T-helper 17 cell (primary cell): ENCODE measurements around the gene CAD. TPM values are rescaled to one million over a fixed set of nuclear protein-coding genes. Genes with fewer than 3 reads are reported as not detected.

Experiments
- ATAC-seq: fragments of 150-1000 bp; cut with Tn5 transposase; 2 replicates; pipeline ENCODE4 v1.10.0; 2021; ENCODE audit warnings: mild to moderate bottlenecking, moderate library complexity
- DNase-seq, 3 donors: peaks; one replicate each; pipeline versions ENCODE4 v3.0.0 to v3.0.0-alpha.2; 2020 to 2021
- H3K9me3 ChIP-seq: one replicate; pipeline ENCODE4 v1.7.0; 2013; ENCODE audit warnings: low read length, mild to moderate bottlenecking; ENCODE audit not compliant: control insufficient read depth, poor library complexity, severe bottlenecking
- H3K27ac Mint-ChIP-seq: one replicate; pipeline ENCODE4 v1.8.0; 2022; ENCODE audit warnings: mild to moderate bottlenecking, moderate library complexity, mixed read lengths
- H3K27me3 Mint-ChIP-seq: one replicate; pipeline ENCODE4 v1.8.0; 2022; ENCODE audit warnings: mixed read lengths
- H3K36me3 Mint-ChIP-seq: one replicate; pipeline ENCODE4 v1.8.0; 2022; ENCODE audit warnings: low read depth, mixed read lengths
- H3K4me1 Mint-ChIP-seq: one replicate; pipeline ENCODE4 v1.8.0; 2022; ENCODE audit warnings: mild to moderate bottlenecking, mixed read lengths
- H3K4me3 Mint-ChIP-seq: one replicate; pipeline ENCODE4 v1.8.0; 2022; ENCODE audit warnings: mild to moderate bottlenecking, moderate library complexity, mixed read lengths
- total RNA-seq, 4 donors: library from RNA in 2 of 4; stranded (reverse) in 2 of 4; gene quantifications; one replicate each; pipeline ENCODE4 v1.2.3 and lab custom pipeline; 2022 to 2026

Gene CAD
- total RNA-seq, 2 donors from 2014 or later, result 27.2 to 30.0 TPM

GRCh38 chr2:27222407-27222806 is 5.2 kb downstream of the CAD start:
- Mint-ChIP-seq H3K27me3 (no peaks in the 10 kb centered on the region), H3K36me3 (peaks cover 8% of the 10 kb centered on the region), H3K4me1 (peaks cover 17% of the 10 kb centered on the region), H3K4me3 (no peak overlapping the region), H3K27ac (no peak overlapping the region)
- ATAC-seq (no peak), DNase-seq (no peak)
- no peaks in the 10 kb centered on the region for H3K9me3 ChIP-seq

GRCh38 chr2:27223416-27223815 is 6.2 kb downstream of the CAD start:
- no peaks in the 10 kb centered on the region for H3K9me3 ChIP-seq
- Mint-ChIP-seq H3K4me1 (peaks cover 9% of the 10 kb centered on the region), H3K4me3 (no peak overlapping the region), H3K27ac (no peak overlapping the region), H3K36me3 (peaks cover 8% of the 10 kb centered on the region), H3K27me3 (no peaks in the 10 kb centered on the region)
- DNase-seq (no peak), ATAC-seq (no peak)

GRCh38 chr2:27225526-27225925 is 8.4 kb downstream of the CAD start:
- no peaks in the 10 kb centered on the region for H3K9me3 ChIP-seq
- DNase-seq, result no peak
- Mint-ChIP-seq H3K36me3 (peaks cover 8% of the 10 kb centered on the region), H3K4me3 (no peak overlapping the region), H3K27me3 (no peaks in the 10 kb centered on the region), H3K4me1 (peaks cover 2% of the 10 kb centered on the region), H3K27ac (peak overlapping the region; percentile 9)
- ATAC-seq, result no peak

- H3K27ac Mint-ChIP-seq, result no peak overlapping the region
- H3K4me1 Mint-ChIP-seq, result peaks cover 2% of the 10 kb centered on the region
- no peak for DNase-seq
- no peak for ATAC-seq
- no peak overlapping the region for H3K4me3 Mint-ChIP-seq
- no peaks in the 10 kb centered on the region for H3K9me3 ChIP-seq
- H3K27me3 Mint-ChIP-seq, result no peaks in the 10 kb centered on the region
- H3K36me3 Mint-ChIP-seq, result peaks cover 8% of the 10 kb centered on the region
Observed at GRCh38 chr2:27227501-27227900, 10.3 kb downstream of the CAD start.

GRCh38 chr2:27231921-27232320 is 14.8 kb downstream of the CAD start:
- no peak overlapping the region for H3K27ac Mint-ChIP-seq
- H3K9me3 ChIP-seq, result no peaks in the 10 kb centered on the region
- H3K4me3 Mint-ChIP-seq, result no peak overlapping the region
- no peak for DNase-seq
- peaks cover 2% of the 10 kb centered on the region for H3K4me1 Mint-ChIP-seq
- no peak for ATAC-seq
- no peaks in the 10 kb centered on the region for H3K27me3 Mint-ChIP-seq
- peaks cover 14% of the 10 kb centered on the region for H3K36me3 Mint-ChIP-seq

GRCh38 chr2:27233341-27233740 is 16.2 kb downstream of the CAD start:
- Mint-ChIP-seq H3K4me1 (peaks cover 2% of the 10 kb centered on the region), H3K36me3 (peaks cover 16% of the 10 kb centered on the region), H3K4me3 (no peak overlapping the region), H3K27ac (no peak overlapping the region), H3K27me3 (no peaks in the 10 kb centered on the region)
- no peaks in the 10 kb centered on the region for H3K9me3 ChIP-seq
- DNase-seq (no peak), ATAC-seq (no peak)

- no peak overlapping the region for H3K4me3 Mint-ChIP-seq
- H3K27ac Mint-ChIP-seq, result no peak overlapping the region
- H3K36me3 Mint-ChIP-seq, result peaks cover 16% of the 10 kb centered on the region
- H3K4me1 Mint-ChIP-seq, result peaks cover 4% of the 10 kb centered on the region
- ATAC-seq, result no peak
- DNase-seq, result no peak
- H3K9me3 ChIP-seq, result no peaks in the 10 kb centered on the region
- no peaks in the 10 kb centered on the region for H3K27me3 Mint-ChIP-seq
Observed at GRCh38 chr2:27236136-27236535, 19.0 kb downstream of the CAD start.

GRCh38 chr2:27236626-27237025 is 19.5 kb downstream of the CAD start:
- H3K9me3 ChIP-seq, result no peaks in the 10 kb centered on the region
- Mint-ChIP-seq H3K36me3 (peaks cover 16% of the 10 kb centered on the region), H3K27ac (no peak overlapping the region), H3K4me3 (no peak overlapping the region), H3K27me3 (no peaks in the 10 kb centered on the region), H3K4me1 (peaks cover 4% of the 10 kb centered on the region)
- ATAC-seq (no peak), DNase-seq (no peak)

- H3K9me3 ChIP-seq, result no peaks in the 10 kb centered on the region
- ATAC-seq (no peak), DNase-seq (no peak)
- no peaks in the 10 kb centered on the region for H3K27me3 Mint-ChIP-seq
- H3K4me3 Mint-ChIP-seq, result no peak overlapping the region
- H3K4me1 Mint-ChIP-seq, result peaks cover 4% of the 10 kb centered on the region
- peaks cover 16% of the 10 kb centered on the region for H3K36me3 Mint-ChIP-seq
- peak overlapping the region; percentile 41 for H3K27ac Mint-ChIP-seq
Observed at GRCh38 chr2:27237341-27237945, 20.3 kb downstream of the CAD start.

- Mint-ChIP-seq H3K4me1 (peaks cover 2% of the 10 kb centered on the region), H3K36me3 (peaks cover 12% of the 10 kb centered on the region), H3K27me3 (no peaks in the 10 kb centered on the region), H3K4me3 (no peak overlapping the region), H3K27ac (no peak overlapping the region)
- no peak for DNase-seq
- H3K9me3 ChIP-seq, result no peaks in the 10 kb centered on the region
- no peak for ATAC-seq
Observed at GRCh38 chr2:27238976-27239375, 21.8 kb downstream of the CAD start.

GRCh38 chr2:27240406-27240805 is 23.2 kb downstream of the CAD start:
- Mint-ChIP-seq H3K4me1 (peaks cover 2% of the 10 kb centered on the region), H3K4me3 (no peak overlapping the region), H3K36me3 (peaks cover 5% of the 10 kb centered on the region), H3K27ac (peak overlapping the region; percentile 63), H3K27me3 (no peaks in the 10 kb centered on the region)
- DNase-seq (no peak), ATAC-seq (no peak)
- H3K9me3 ChIP-seq, result no peaks in the 10 kb centered on the region

- DNase-seq, result no peak
Observed at GRCh38 chr2:27241761-27242613, 24.8 kb downstream of the CAD start.

GRCh38 chr2:27242614-27242951 is 25.4 kb downstream of the CAD start:
- Mint-ChIP-seq H3K27me3 (no peaks in the 10 kb centered on the region), H3K4me1 (peaks cover 2% of the 10 kb centered on the region), H3K4me3 (no peak overlapping the region), H3K27ac (peak overlapping the region; percentile 63), H3K36me3 (no peaks in the 10 kb centered on the region)
- no peak for ATAC-seq
- no peak for DNase-seq
- no peaks in the 10 kb centered on the region for H3K9me3 ChIP-seq

More at GRCh38 chr2:27241761-27242613, 24.8 kb downstream of the CAD start:
- Mint-ChIP-seq H3K27ac (peak overlapping the region; percentile 63), H3K4me3 (no peak overlapping the region), H3K27me3 (no peaks in the 10 kb centered on the region), H3K4me1 (peaks cover 2% of the 10 kb centered on the region), H3K36me3 (peaks cover 3% of the 10 kb centered on the region)
- ATAC-seq, result no peak
- no peaks in the 10 kb centered on the region for H3K9me3 ChIP-seq
